ENCODE measurements around the gene SPON2. TPM values are rescaled to one million over a fixed set of nuclear protein-coding genes. Genes with fewer than 3 reads are reported as not detected.

The SPON2 gene
- polyA plus RNA-seq, 3 donors from 2014 or later, result 603 to 1,685 (median 1,079) TPM

- Mint-ChIP-seq H3K27me3 (ENCODE audit: low read depth in 3 of 3) (peaks cover 1 to 3% (median 2%) of the 10 kb centered on the region in 3 donors), H3K4me3 (no peak overlapping the region), H3K36me3 (peaks cover 0 to 9% (median 5%) of the 10 kb centered on the region in 3 donors), H3K9me3 (peaks cover 0 to 6% (median 0%) of the 10 kb centered on the region in 6 donors), H3K27ac (no peak overlapping the region), H3K4me1 (no peaks in the 10 kb centered on the region)
- no peak for DNase-seq
Measured at GRCh38 chr4:1155314-1155713, 17.1 kb downstream of the SPON2 start.

- no peak overlapping the region for H3K27ac Mint-ChIP-seq
- H3K27me3 Mint-ChIP-seq (ENCODE audit: low read depth in 3 of 3), result peaks cover 1 to 3% (median 2%) of the 10 kb centered on the region in 3 donors
- H3K36me3 Mint-ChIP-seq, result peaks cover 0 to 9% (median 5%) of the 10 kb centered on the region in 3 donors
- no peak overlapping the region for H3K4me3 Mint-ChIP-seq
- DNase-seq, result no peak
- H3K4me1 Mint-ChIP-seq, result no peaks in the 10 kb centered on the region
- H3K9me3 Mint-ChIP-seq, result peaks cover 0 to 6% (median 0%) of the 10 kb centered on the region in 6 donors
Measured at GRCh38 chr4:1154523-1155182, 17.7 kb downstream of the SPON2 start.

- Mint-ChIP-seq H3K27ac (no peak overlapping the region), H3K9me3 (peaks cover 0 to 6% (median 0%) of the 10 kb centered on the region in 6 donors), H3K4me1 (no peaks in the 10 kb centered on the region), H3K36me3 (peaks cover 0 to 9% (median 5%) of the 10 kb centered on the region in 3 donors), H3K27me3 (ENCODE audit: low read depth in 3 of 3) (peaks cover 1 to 3% (median 2%) of the 10 kb centered on the region in 3 donors), H3K4me3 (no peak overlapping the region)
- DNase-seq, result no peak
Measured at GRCh38 chr4:1154126-1154522, 18.3 kb downstream of the SPON2 start.

GRCh38 chr4:1153567-1154090 is 18.8 kb downstream of the SPON2 start:
- Mint-ChIP-seq H3K27ac (no peak overlapping the region), H3K36me3 (peaks cover 0 to 9% (median 5%) of the 10 kb centered on the region in 3 donors), H3K27me3 (ENCODE audit: low read depth in 3 of 3) (peaks cover 1 to 3% (median 2%) of the 10 kb centered on the region in 3 donors), H3K4me3 (no peak overlapping the region), H3K9me3 (peaks cover 0 to 6% (median 0%) of the 10 kb centered on the region in 6 donors), H3K4me1 (no peaks in the 10 kb centered on the region)
- DNase-seq, result no peak

- no peaks in the 10 kb centered on the region for H3K9me3 Mint-ChIP-seq
- no peak for DNase-seq
- H3K4me3 Mint-ChIP-seq, result no peak overlapping the region
- peaks cover 0 to 1% (median 0%) of the 10 kb centered on the region in 3 donors for H3K36me3 Mint-ChIP-seq
- H3K27ac Mint-ChIP-seq, result no peak overlapping the region
- peaks cover 1 to 3% (median 2%) of the 10 kb centered on the region in 3 donors for H3K27me3 Mint-ChIP-seq (ENCODE audit: low read depth in 3 of 3)
- H3K4me1 Mint-ChIP-seq, result no peaks in the 10 kb centered on the region
Measured at GRCh38 chr4:1152290-1152689, 20.1 kb downstream of the SPON2 start.

- no peak for DNase-seq
- H3K9me3 Mint-ChIP-seq, result no peaks in the 10 kb centered on the region
- no peak overlapping the region for H3K27ac Mint-ChIP-seq
- H3K4me1 Mint-ChIP-seq, result no peaks in the 10 kb centered on the region
- peaks cover 1 to 3% (median 2%) of the 10 kb centered on the region in 3 donors for H3K27me3 Mint-ChIP-seq (ENCODE audit: low read depth in 3 of 3)
- no peak overlapping the region for H3K4me3 Mint-ChIP-seq
- H3K36me3 Mint-ChIP-seq, result no peaks in the 10 kb centered on the region
Measured at GRCh38 chr4:1151541-1151940, 20.8 kb downstream of the SPON2 start.

GRCh38 chr4:1150875-1151274 is 21.5 kb downstream of the SPON2 start:
- peaks cover 0 to 2% (median 1%) of the 10 kb centered on the region in 3 donors for H3K27me3 Mint-ChIP-seq (ENCODE audit: low read depth in 3 of 3)
- no peak overlapping the region for H3K27ac Mint-ChIP-seq
- H3K4me3 Mint-ChIP-seq, result no peak overlapping the region
- no peaks in the 10 kb centered on the region for H3K4me1 Mint-ChIP-seq
- H3K9me3 Mint-ChIP-seq, result no peaks in the 10 kb centered on the region
- DNase-seq, result no peak
- H3K36me3 Mint-ChIP-seq, result no peaks in the 10 kb centered on the region

GRCh38 chr4:1139860-1140259 is 32.5 kb downstream of the SPON2 start:
- Mint-ChIP-seq H3K4me3 (no peak overlapping the region), H3K27ac (no peak overlapping the region), H3K4me1 (peaks cover 14 to 23% of the 10 kb centered on the region in 2 donors)

GRCh38 chr4:1137850-1138249 is 34.5 kb downstream of the SPON2 start:
- Mint-ChIP-seq H3K36me3 (no peaks in the 10 kb centered on the region), H3K9me3 (no peaks in the 10 kb centered on the region)

More at GRCh38 chr4:1139860-1140259, 32.5 kb downstream of the SPON2 start:
- Mint-ChIP-seq H3K27me3 (ENCODE audit: low read depth in 3 of 3) (peaks cover 0 to 5% (median 3%) of the 10 kb centered on the region in 3 donors), H3K36me3 (no peaks in the 10 kb centered on the region), H3K9me3 (no peaks in the 10 kb centered on the region)
- no peak for DNase-seq

GRCh38 chr4:1137063-1137776 is 35.2 kb downstream of the SPON2 start:
- Mint-ChIP-seq H3K27me3 (ENCODE audit: low read depth in 3 of 3) (peaks cover 0 to 5% (median 0%) of the 10 kb centered on the region in 3 donors), H3K9me3 (no peaks in the 10 kb centered on the region), H3K36me3 (no peaks in the 10 kb centered on the region), H3K4me3 (peak overlapping the region; percentile 71 to 91 (median 86)), H3K4me1 (peaks cover 19 to 31% of the 10 kb centered on the region in 2 donors), H3K27ac (peak overlapping the region; percentile 55 to 94 (median 79))
- DNase-seq, result peak; percentile 22 to 40 (median 39)

More at GRCh38 chr4:1137850-1138249, 34.5 kb downstream of the SPON2 start:
- DNase-seq, result no peak
- peaks cover 18 to 30% of the 10 kb centered on the region in 2 donors for H3K4me1 Mint-ChIP-seq
- peak overlapping the region; percentile 71 to 91 (median 86) for H3K4me3 Mint-ChIP-seq
- peak overlapping the region; percentile 43 to 94 (median 74) for H3K27ac Mint-ChIP-seq
- peaks cover 0 to 5% (median 3%) of the 10 kb centered on the region in 3 donors for H3K27me3 Mint-ChIP-seq (ENCODE audit: low read depth in 3 of 3)

- no peak for DNase-seq
- peaks cover 0 to 6% (median 0%) of the 10 kb centered on the region in 3 donors for H3K27me3 Mint-ChIP-seq (ENCODE audit: low read depth in 3 of 3)
- H3K27ac Mint-ChIP-seq, result peak overlapping the region in 1 of 6 donors; percentile 42
- no peaks in the 10 kb centered on the region for H3K36me3 Mint-ChIP-seq
- H3K4me3 Mint-ChIP-seq, result peak overlapping the region; percentile 15 to 59 (median 39)
- H3K9me3 Mint-ChIP-seq, result no peaks in the 10 kb centered on the region
- peaks cover 21 to 31% of the 10 kb centered on the region in 2 donors for H3K4me1 Mint-ChIP-seq
Measured at GRCh38 chr4:1136048-1136447, 36.3 kb downstream of the SPON2 start.

GRCh38 chr4:1133033-1133432 is 39.4 kb downstream of the SPON2 start:
- Mint-ChIP-seq H3K9me3 (no peaks in the 10 kb centered on the region), H3K27ac (peak overlapping the region in 2 of 6 donors; percentile 5 to 32), H3K4me1 (peaks cover 20 to 37% of the 10 kb centered on the region in 2 donors), H3K4me3 (no peak overlapping the region), H3K27me3 (ENCODE audit: low read depth in 3 of 3) (peaks cover 3 to 11% (median 4%) of the 10 kb centered on the region in 3 donors), H3K36me3 (no peaks in the 10 kb centered on the region)
- no peak for DNase-seq

GRCh38 chr4:1130316-1131186 is 41.8 kb downstream of the SPON2 start:
- Mint-ChIP-seq H3K27ac (peak overlapping the region in 3 of 6 donors; percentile 36 to 43 (median 37)), H3K4me1 (peaks cover 9 to 15% of the 10 kb centered on the region in 2 donors), H3K4me3 (no peak overlapping the region), H3K36me3 (no peaks in the 10 kb centered on the region), H3K9me3 (no peaks in the 10 kb centered on the region), H3K27me3 (ENCODE audit: low read depth in 3 of 3) (peaks cover 4 to 11% (median 5%) of the 10 kb centered on the region in 3 donors)
- DNase-seq, result peak; percentile 74 to 81 (median 78)

Data from immature natural killer cell (primary cell).